ENCODE data around the gene PURA.
A peak's percentile ranks its signal among the peaks of the same experiment; 100 is the strongest.
"Not testable (repeated sequence)": the region's sequence is repeated elsewhere in the genome, so short reads cannot be mapped to it uniquely, and the experiment has no call there.

PURA gene

GRCh38 chr5:140135127-140135526, 21.2 kb downstream of the PURA start:
- no peak for DNase-seq (ENCODE audit: low spot score)

GRCh38 chr5:140136624-140137023, 22.7 kb downstream of the PURA start:
- DNase-seq (ENCODE audit: low spot score): no peak

- no peak for DNase-seq (ENCODE audit: low spot score)
These were observed 26.5 kb downstream of the PURA start for GRCh38 chr5:140140435-140140834.

- no peak for DNase-seq (ENCODE audit: low spot score)
These were observed 27.3 kb downstream of the PURA start for GRCh38 chr5:140141241-140141640.

GRCh38 chr5:140142246-140142645, 28.3 kb downstream of the PURA start:
- DNase-seq (ENCODE audit: low spot score): no peak

- DNase-seq (ENCODE audit: low spot score): no peak
These were observed 28.9 kb downstream of the PURA start for GRCh38 chr5:140142856-140143255.

GRCh38 chr5:140143521-140144258, 29.8 kb downstream of the PURA start:
- DNase-seq (ENCODE audit: low spot score): no peak

GRCh38 chr5:140145256-140145655, 31.3 kb downstream of the PURA start:
- DNase-seq (ENCODE audit: low spot score): no peak

GRCh38 chr5:140145818-140146522, 32.1 kb downstream of the PURA start:
- DNase-seq (ENCODE audit: low spot score): no peak

GRCh38 chr5:140146523-140146842, 32.6 kb downstream of the PURA start:
- no peak for DNase-seq (ENCODE audit: low spot score)

GRCh38 chr5:140147460-140147859, 33.6 kb downstream of the PURA start:
- DNase-seq (ENCODE audit: low spot score): no peak

- DNase-seq (ENCODE audit: low spot score): no peak
These were observed 34.6 kb downstream of the PURA start for GRCh38 chr5:140148508-140148907.

GRCh38 chr5:140150201-140150600, 36.3 kb downstream of the PURA start:
- no peak for DNase-seq (ENCODE audit: low spot score)

GRCh38 chr5:140151144-140152021, 37.5 kb downstream of the PURA start:
- no peak for DNase-seq (ENCODE audit: low spot score)

- no peak for DNase-seq (ENCODE audit: low spot score)
These were observed 38.4 kb downstream of the PURA start for GRCh38 chr5:140152022-140152999.

- DNase-seq (ENCODE audit: low spot score): no peak
These were observed 39.3 kb downstream of the PURA start for GRCh38 chr5:140153255-140153654.

- no peak for DNase-seq (ENCODE audit: low spot score)
These were observed 40.0 kb downstream of the PURA start for GRCh38 chr5:140153905-140154304.

GRCh38 chr5:140154710-140155381, 40.9 kb downstream of the PURA start:
- DNase-seq (ENCODE audit: low spot score): not testable (repeated sequence)

- peak; percentile 93 for DNase-seq (ENCODE audit: low spot score)
These were observed 43.3 kb downstream of the PURA start for GRCh38 chr5:140157032-140157781.
